Measurements from ENCODE around the gene CDKN1C.

The CDKN1C gene

DNA sequence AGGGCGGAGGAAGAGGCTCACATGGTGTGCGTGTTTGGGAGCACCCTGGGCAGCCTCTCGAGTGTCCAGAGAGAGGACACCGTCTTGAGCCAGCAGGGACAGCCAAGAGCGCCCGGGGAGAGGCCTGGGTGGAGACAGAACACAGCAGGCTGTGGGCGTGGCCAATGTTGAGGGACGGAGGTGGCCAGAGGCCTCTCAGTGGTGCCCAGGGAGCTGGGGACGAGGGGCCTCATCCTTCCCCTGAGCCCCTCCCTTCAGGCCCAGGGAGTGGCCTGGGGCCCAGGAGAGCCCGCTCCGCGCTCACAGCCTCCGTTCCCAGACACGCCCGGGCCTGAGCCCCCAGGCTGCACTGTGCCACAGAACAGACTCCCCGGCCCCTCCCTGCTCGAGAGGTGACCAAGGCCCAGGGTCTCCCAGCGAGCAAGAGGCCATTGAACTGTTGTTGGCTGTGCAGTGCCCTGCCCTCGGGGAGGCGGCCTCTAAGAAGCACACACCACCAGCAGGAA lies 48.4 kb downstream of the CDKN1C start:
- H3K36me3 ChIP-seq (ENCODE audit: control insufficient read depth in 2 of 2, insufficient read depth in 1 of 2, low read length in 2 of 2): no peaks in the 10 kb centered on the region
- TF ChIP-seq ZIC2 (tag by site-specific recombination; IDR thresholded peaks at IDR 0.05) (peak; percentile 60), ZNF555 (tag by site-specific recombination; conservative IDR thresholded peaks at IDR 0.05) (no peak)
- H3K4me1 ChIP-seq (ENCODE audit: control insufficient read depth, insufficient read depth, low read length): no peaks in the 10 kb centered on the region
- H3K27ac ChIP-seq (ENCODE audit: extremely low read depth, low read depth, low read length): no peak overlapping the region
- no peaks in the 10 kb centered on the region for H3K9me3 ChIP-seq (ENCODE audit: control insufficient read depth, insufficient read depth, low read depth, low read length)
- no peak overlapping the region for H3K4me3 ChIP-seq (ENCODE audit: low read depth, low read length)
- CTCF ChIA-PET: no interaction called here
- POLR2A ChIA-PET: interaction anchor here (0.6 kb wide), 1 partner anchor 10 kb away, joined by 8 read pairs; no protein-coding TSS in a partner anchor

GRCh38 chr11:2836315-2837095 lies 49.1 kb downstream of the CDKN1C start:
- peak; percentile 70 for TF ChIP-seq ZFHX2 (tag by site-specific recombination; conservative IDR thresholded peaks at IDR 0.05)
- peak; percentile 60; the same call in 1 of the 2 replicates for TF ChIP-seq ZBTB20 (tag by site-specific recombination; IDR thresholded peaks at IDR 0.05)
- no peak for TF ChIP-seq ZNF555 (tag by site-specific recombination; conservative IDR thresholded peaks at IDR 0.05)
- H3K4me1 ChIP-seq (ENCODE audit: control insufficient read depth, insufficient read depth, low read length): no peaks in the 10 kb centered on the region
- H3K27ac ChIP-seq (ENCODE audit: extremely low read depth, low read depth, low read length): no peak overlapping the region
- H3K36me3 ChIP-seq (ENCODE audit: control insufficient read depth in 2 of 2, insufficient read depth in 1 of 2, low read length in 2 of 2): no peaks in the 10 kb centered on the region
- H3K9me3 ChIP-seq (ENCODE audit: control insufficient read depth, insufficient read depth, low read depth, low read length): no peaks in the 10 kb centered on the region
- CTCF ChIA-PET: no interaction called here
- POLR2A ChIA-PET: interaction anchor here (0.6 kb wide), 1 partner anchor 9 kb away, joined by 8 read pairs; no protein-coding TSS in a partner anchor
- H3K4me3 ChIP-seq (ENCODE audit: low read depth, low read length): no peak overlapping the region

GRCh38 chr11:2835751-2836150 lies 49.8 kb downstream of the CDKN1C start:
- Histone ChIP-seq H3K4me3 (ENCODE audit: low read depth, low read length) (no peak overlapping the region), H3K4me1 (ENCODE audit: control insufficient read depth, insufficient read depth, low read length) (no peaks in the 10 kb centered on the region), H3K9me3 (ENCODE audit: control insufficient read depth, insufficient read depth, low read depth, low read length) (no peaks in the 10 kb centered on the region), H3K36me3 (ENCODE audit: control insufficient read depth in 2 of 2, insufficient read depth in 1 of 2, low read length in 2 of 2) (no peaks in the 10 kb centered on the region), H3K27ac (ENCODE audit: extremely low read depth, low read depth, low read length) (no peak overlapping the region)
- CTCF ChIA-PET: no interaction called here
- POLR2A ChIA-PET: no interaction called here
- TF ChIP-seq, protein P1, sequence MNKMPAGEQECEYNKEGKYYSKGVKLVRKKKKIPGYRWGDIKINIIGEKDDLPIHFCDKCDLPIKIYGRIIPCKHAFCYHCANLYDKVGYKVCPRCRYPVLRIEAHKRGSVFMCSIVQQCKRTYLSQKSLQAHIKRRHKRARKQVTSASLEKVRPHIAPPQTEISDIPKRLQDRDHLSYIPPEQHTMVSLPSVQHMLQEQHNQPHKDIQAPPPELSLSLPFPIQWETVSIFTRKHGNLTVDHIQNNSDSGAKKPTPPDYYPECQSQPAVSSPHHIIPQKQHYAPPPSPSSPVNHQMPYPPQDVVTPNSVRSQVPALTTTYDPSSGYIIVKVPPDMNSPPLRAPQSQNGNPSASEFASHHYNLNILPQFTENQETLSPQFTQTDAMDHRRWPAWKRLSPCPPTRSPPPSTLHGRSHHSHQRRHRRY (tag by site-specific recombination; IDR thresholded peaks at IDR 0.05): no peak
- TF ChIP-seq ZNF155 (tag by site-specific recombination; IDR thresholded peaks at IDR 0.05) (no peak), PRDM2 (tag by site-specific recombination; IDR thresholded peaks at IDR 0.05; ENCODE audit: borderline replicate concordance) (no peak), REPIN1 (tag by site-specific recombination; IDR thresholded peaks at IDR 0.05; ENCODE audit: low read depth) (no peak), ZXDB (tag by site-specific recombination; IDR thresholded peaks at IDR 0.05) (no peak)
- TF ChIP-seq, protein P2, sequence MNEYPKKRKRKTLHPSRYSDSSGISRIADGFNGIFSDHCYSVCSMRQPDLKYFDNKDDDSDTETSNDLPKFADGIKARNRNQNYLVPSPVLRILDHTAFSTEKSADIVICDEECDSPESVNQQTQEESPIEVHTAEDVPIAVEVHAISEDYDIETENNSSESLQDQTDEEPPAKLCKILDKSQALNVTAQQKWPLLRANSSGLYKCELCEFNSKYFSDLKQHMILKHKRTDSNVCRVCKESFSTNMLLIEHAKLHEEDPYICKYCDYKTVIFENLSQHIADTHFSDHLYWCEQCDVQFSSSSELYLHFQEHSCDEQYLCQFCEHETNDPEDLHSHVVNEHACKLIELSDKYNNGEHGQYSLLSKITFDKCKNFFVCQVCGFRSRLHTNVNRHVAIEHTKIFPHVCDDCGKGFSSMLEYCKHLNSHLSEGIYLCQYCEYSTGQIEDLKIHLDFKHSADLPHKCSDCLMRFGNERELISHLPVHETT (tag by site-specific recombination; IDR thresholded peaks at IDR 0.05): no peak
